HG02870 (cell line): Measurements from ENCODE around the gene CASK.
"Not testable (repeated sequence)": the region's sequence is repeated elsewhere in the genome, so short reads cannot be mapped to it uniquely, and the experiment has no call there.

ENCODE experiments used
- ATAC-seq: cut with Tn5 transposase; IDR thresholded peaks from one replicate; pipeline ENCODE4 v1.9.1; 2021; ENCODE audit warnings: mild to moderate bottlenecking, moderate library complexity; ENCODE audit not compliant: unreplicated experiment

Gene CASK

GRCh38 chrX:41522671-41523070 lies 400.7 kb downstream of the CASK start:
- no peak for ATAC-seq

- ATAC-seq = no peak
These were observed 401.3 kb downstream of the CASK start for GRCh38 chrX:41522081-41522480.

GRCh38 chrX:41519468-41519867 lies 403.9 kb downstream of the CASK start:
- no peak for ATAC-seq

DNA sequence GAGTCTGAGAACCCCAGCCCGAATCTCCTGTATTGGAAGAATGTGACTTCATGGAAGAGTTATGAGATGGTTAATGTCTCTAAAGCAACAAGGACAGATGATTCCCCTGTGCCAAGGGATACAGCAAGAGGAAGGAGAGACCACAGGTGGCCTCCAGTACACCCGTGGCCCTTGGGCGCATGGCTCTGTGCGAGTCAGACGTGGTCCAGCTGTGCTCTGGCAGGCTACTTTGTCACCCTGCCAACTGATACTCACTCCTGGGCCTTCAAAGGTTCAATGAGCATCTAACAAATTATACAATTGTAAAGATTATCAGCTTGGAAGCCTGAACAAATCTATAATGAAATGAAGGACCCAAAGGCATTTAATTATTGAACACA lies 404.5 kb downstream of the CASK start:
- no peak for ATAC-seq

- ATAC-seq = no peak
These were observed 405.1 kb downstream of the CASK start for GRCh38 chrX:41518127-41518840.

- ATAC-seq = no peak
These were observed 406.2 kb downstream of the CASK start for GRCh38 chrX:41516999-41517765.

GRCh38 chrX:41516456-41516855 lies 406.9 kb downstream of the CASK start:
- no peak for ATAC-seq

GRCh38 chrX:41515376-41515775 lies 408.0 kb downstream of the CASK start:
- ATAC-seq = no peak

GRCh38 chrX:41514179-41514578 lies 409.2 kb downstream of the CASK start:
- no peak for ATAC-seq

DNA sequence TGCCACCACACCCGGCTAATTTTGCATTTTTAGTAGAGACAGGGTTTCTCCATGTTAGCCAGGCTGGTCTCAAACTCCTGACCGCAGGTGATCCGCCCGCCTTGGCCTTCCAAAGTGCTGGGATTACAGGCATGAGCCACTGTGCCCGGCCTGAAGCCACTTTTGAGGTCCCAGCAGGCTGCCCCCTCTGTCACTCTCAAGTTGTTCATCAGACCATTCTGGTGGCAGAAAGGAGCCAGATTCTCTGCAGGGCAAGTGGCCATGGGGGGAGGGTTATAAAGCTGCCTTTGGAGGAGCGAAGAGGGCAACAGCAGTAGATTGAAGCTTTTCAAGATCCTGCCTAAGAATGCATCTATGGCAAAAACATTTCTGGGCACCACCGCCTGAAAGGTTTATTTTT lies 410.5 kb downstream of the CASK start:
- ATAC-seq = not testable (repeated sequence)

DNA sequence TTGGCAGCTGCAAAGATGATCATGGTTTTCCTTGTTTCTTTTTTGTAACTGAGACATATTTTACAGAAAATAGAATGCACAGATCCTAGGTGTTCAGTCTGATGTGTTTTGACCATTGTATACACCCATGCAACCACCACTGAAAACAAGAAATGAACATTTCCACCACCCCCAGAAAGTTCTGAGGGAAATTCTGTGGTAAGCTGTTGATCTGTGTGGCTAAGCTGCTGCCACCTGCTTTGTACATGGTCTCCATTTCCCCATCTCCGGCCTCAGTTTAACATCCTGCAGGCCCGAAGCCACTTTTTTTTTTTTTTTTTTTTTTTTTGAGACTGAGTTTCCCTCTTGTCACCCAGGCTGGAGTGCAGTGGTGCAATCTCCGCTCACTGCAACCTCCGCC lies 411.0 kb downstream of the CASK start:
- ATAC-seq = peak; percentile 99

- no peak for ATAC-seq
These were observed 415.4 kb downstream of the CASK start for GRCh38 chrX:41507919-41508318.

GRCh38 chrX:41502004-41502403 lies 421.4 kb downstream of the CASK start:
- ATAC-seq = no peak

DNA sequence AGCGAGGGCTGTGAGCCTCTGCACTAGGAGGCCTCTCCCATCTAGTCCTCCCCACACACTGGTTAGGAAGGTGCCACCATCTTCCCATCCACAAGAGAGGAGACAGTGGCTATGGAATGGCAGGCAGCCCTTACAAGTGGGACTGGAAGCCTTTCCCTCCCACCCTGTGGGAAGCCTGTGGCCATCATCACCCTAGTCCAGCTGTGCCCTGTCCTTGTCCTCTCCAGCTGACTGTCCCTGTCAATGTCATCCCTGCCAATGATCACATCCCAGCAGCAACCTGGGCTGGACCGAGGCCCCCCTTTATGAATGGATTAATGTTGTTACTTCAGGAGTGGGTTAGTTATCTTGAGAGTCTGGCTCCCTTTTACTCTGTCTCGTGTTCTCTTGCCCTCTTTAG lies 423.4 kb downstream of the CASK start:
- no peak for ATAC-seq

DNA sequence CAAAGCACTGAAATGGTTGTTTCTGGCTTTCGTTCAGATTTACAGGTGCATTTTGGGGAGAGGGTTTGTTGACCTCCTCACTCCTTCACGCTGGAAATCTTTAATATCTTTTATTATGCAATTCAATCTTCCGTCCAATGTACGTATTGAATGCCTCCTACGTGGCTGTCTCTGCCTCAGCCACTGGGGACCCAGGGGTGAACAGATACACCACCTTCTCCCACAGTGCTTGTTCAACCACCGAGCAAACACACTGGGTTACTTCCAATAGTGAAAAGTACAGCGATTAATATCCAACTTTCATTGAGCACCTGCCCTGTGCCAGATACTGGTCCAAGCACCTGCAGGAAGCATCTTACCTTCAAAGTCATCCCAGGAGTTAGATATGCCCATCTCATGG lies 424.2 kb downstream of the CASK start:
- ATAC-seq = no peak

DNA sequence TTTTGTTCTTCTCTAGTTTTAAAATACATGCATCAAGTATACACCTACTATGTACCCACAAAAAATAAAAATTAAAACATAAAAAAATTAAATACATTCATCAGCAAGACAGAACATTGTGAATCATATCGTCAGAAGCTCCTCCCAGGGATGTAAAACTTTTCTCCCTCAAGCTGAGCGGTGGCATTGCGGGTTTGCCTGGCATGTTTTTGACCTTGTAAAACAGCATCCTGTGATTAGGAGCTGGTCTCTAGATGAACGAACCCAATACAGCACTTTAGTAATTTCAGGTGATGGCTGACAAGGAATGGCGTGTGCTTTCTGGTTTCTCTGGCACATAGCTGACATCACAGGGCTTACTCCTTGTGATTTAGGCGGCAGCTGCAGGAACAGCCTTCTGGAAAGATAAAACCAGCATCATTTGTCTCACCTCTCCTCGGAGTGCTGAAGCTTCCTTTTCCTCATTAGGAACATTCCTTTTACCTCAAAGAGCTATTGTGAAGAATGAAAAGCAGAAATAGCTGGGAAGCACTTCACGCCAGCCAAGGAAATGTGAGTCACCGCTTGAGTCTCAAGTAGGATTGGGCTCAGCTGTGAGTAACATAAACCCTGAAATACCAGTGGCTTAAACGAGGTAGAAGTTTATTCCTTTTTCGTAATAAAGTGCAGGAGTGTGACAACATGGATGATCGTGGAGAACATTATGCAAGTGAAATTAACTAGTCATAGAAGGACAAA lies 431.9 kb downstream of the CASK start:
- no peak for ATAC-seq

- ATAC-seq = no peak
These were observed 432.9 kb downstream of the CASK start for GRCh38 chrX:41490446-41490845.

- ATAC-seq = no peak
These were observed 441.1 kb downstream of the CASK start for GRCh38 chrX:41482154-41482850.

GRCh38 chrX:41481264-41482109 lies 441.9 kb downstream of the CASK start:
- no peak for ATAC-seq

GRCh38 chrX:41480508-41481260 lies 442.7 kb downstream of the CASK start:
- no peak for ATAC-seq
